ENCODE measurements around the gene ORAI2. TPM values are rescaled to one million over a fixed set of nuclear protein-coding genes. Genes with fewer than 3 reads are reported as not detected.

Gene ORAI2
- total and polyA plus RNA-seq, 10 of the 15 experiments (the other 5 are each of a cell fraction or from before 2014, with no cell fraction given) = 5.8 to 111 (median 46.9) TPM

DNA sequence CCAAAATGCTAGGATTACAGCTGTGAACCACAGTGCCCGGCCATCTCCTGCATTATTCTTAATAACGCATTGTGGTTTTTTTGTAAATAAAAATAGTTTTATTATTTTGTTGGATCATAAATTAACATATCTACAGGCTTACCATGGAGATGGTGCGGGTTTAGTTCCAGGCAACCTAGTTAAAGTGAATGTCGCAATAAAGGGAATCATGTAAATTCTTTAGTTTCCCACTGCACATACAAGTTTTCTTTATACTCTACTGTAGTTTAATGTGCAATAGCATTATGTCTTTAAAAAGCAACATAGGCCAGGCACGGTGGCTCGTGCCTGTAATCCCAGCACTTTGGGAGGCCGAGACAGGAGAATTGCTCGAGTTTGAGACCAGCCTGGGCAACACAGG is 34.8 kb upstream of the ORAI2 start:
- TF ChIP-seq RBBP5 (conservative IDR thresholded peaks at IDR 0.05) = no peak
- TF ChIP-seq NBN (IDR thresholded peaks at IDR 0.05) = no peak
- no peak for TF ChIP-seq LARP7 (IDR thresholded peaks at IDR 0.05)
- DNase-seq (ENCODE audit: low read depth, low spot score) (no peak), FAIRE-seq (no peak), ATAC-seq (no peak)
- Histone ChIP-seq H4K20me1 (ENCODE audit: control insufficient read depth, insufficient read depth) (no peaks in the 10 kb centered on the region), H3K36me3 (ENCODE audit: control insufficient read depth in 2 of 2, insufficient read depth in 2 of 2, low read length in 1 of 2) (peaks cover 3 to 22% of the 10 kb centered on the region in 2 experiments), H3K9ac (ENCODE audit: control insufficient read depth, insufficient read depth, low read length) (no peak overlapping the region), H3K4me1 (ENCODE audit: control insufficient read depth, insufficient read depth, low read length) (peaks cover 24% of the 10 kb centered on the region), H3K79me2 (ENCODE audit: control insufficient read depth, insufficient read depth, low read length) (peaks cover 13% of the 10 kb centered on the region), H3K27me3 (replicated peaks in 1 of 2; ENCODE audit: control insufficient read depth in 2 of 2, insufficient read depth in 2 of 2, low read length in 1 of 2) (no peaks in the 10 kb centered on the region), H3K9me3 (replicated peaks; ENCODE audit: control insufficient read depth, insufficient read depth, low read length) (no peaks in the 10 kb centered on the region), H3K4me2 (ENCODE audit: control insufficient read depth, insufficient read depth) (no peak overlapping the region), H3K4me3 (no peak overlapping the region), H2AFZ (ENCODE audit: control insufficient read depth, low read depth, low read length) (no peak overlapping the region), H3K27ac (ENCODE audit: control insufficient read depth, insufficient read depth) (no peak overlapping the region)
- ChIA-PET POLR2A (interaction anchor here (0.6 kb wide), 1 partner anchor 631 kb away, joined by 5 read pairs; no protein-coding TSS in a partner anchor), SMC1A (ENCODE audit: uncharacterized antibody, unreplicated experiment) (interaction anchor here (1.6 kb wide), 1 partner anchor 119 kb away, joined by 4 read pairs; no protein-coding TSS in a partner anchor), CTCF (interaction anchor here (1.1 to 11.2 kb wide), 3 partner anchors 10 to 67 kb away, joined by 3 to 94 read pairs (median 3); partner anchors contain the start of genes ALKBH4 and LRWD1), RAD21 (ENCODE audit: unreplicated experiment) (interaction anchor here (5.2 kb wide), 1 partner anchor 110 kb away, joined by 24 read pairs; no protein-coding TSS in a partner anchor)
- 81% methylated on average over 8 of the region's 8 CpGs for WGBS (ENCODE audit: insufficient coverage, insufficient replicate concordance, low lambda C conversion rate, missing lambda C conversion rate)
- no TSS peak for BruUV-seq (replicated peaks)
- intact Hi-C loops (cut with micrococcal nuclease; ENCODE audit: unreplicated experiment) = loop anchor here (10.0 kb wide), 1 partner anchor 854 kb away; no protein-coding TSS in a partner anchor
- in situ Hi-C loops (cut with MboI) = no loop called here

- peaks cover 13% of the 10 kb centered on the region for H3K79me2 ChIP-seq (ENCODE audit: control insufficient read depth, insufficient read depth, low read length)
- H3K9me3 ChIP-seq (replicated peaks; ENCODE audit: control insufficient read depth, insufficient read depth, low read length) = no peaks in the 10 kb centered on the region
- ChIA-PET SMC1A (ENCODE audit: uncharacterized antibody, unreplicated experiment) (interaction anchor here (0.7 to 2.4 kb wide), 3 partner anchors 10 to 50 kb away, joined by 3 to 6 read pairs (median 3); no protein-coding TSS in a partner anchor), POLR2A (no interaction called here), CTCF (interaction anchor here (0.6 to 11.2 kb wide), 5 partner anchors 11 to 1677 kb away, joined by 3 to 94 read pairs (median 5); partner anchors contain the start of genes ALKBH4 and LRWD1), RAD21 (ENCODE audit: unreplicated experiment) (interaction anchor here (0.8 to 1.6 kb wide), 2 partner anchors 15 to 50 kb away, joined by 3 to 7 read pairs; no protein-coding TSS in a partner anchor)
- peaks cover 3 to 23% of the 10 kb centered on the region in 2 experiments for H3K36me3 ChIP-seq (ENCODE audit: control insufficient read depth in 2 of 2, insufficient read depth in 2 of 2, low read length in 1 of 2)
- intact Hi-C loops (cut with micrococcal nuclease; ENCODE audit: unreplicated experiment) = no loop called here
- DNase-seq (ENCODE audit: low read depth, low spot score) = no peak
- no peak overlapping the region for H3K9ac ChIP-seq (ENCODE audit: control insufficient read depth, insufficient read depth, low read length)
- no peak for FAIRE-seq
- no peak for TF ChIP-seq CEBPB (IDR thresholded peaks at IDR 0.05; ENCODE audit: borderline replicate concordance in 1 of 2, low read depth in 2 of 2, low read length in 2 of 2)
- no peak for TF ChIP-seq TBL1XR1 (IDR thresholded peaks at IDR 0.05; ENCODE audit: low read depth, low read length)
- peak; percentile 74 for TF ChIP-seq PAX5 (IDR thresholded peaks at IDR 0.05; ENCODE audit: borderline replicate concordance, low read depth, low read length)
- ATAC-seq = peak; percentile 2; the same call in 1 of the 3 replicates
- H3K4me2 ChIP-seq (ENCODE audit: control insufficient read depth, insufficient read depth) = no peak overlapping the region
- peaks cover 29% of the 10 kb centered on the region for H3K4me1 ChIP-seq (ENCODE audit: control insufficient read depth, insufficient read depth, low read length)
- 50% methylated on average over 5 of the region's 5 CpGs for WGBS (ENCODE audit: insufficient coverage, insufficient replicate concordance, low lambda C conversion rate, missing lambda C conversion rate)
- H4K20me1 ChIP-seq (ENCODE audit: control insufficient read depth, insufficient read depth) = no peaks in the 10 kb centered on the region
- no TSS peak for BruUV-seq (replicated peaks)
- H3K27me3 ChIP-seq (replicated peaks in 1 of 2; ENCODE audit: control insufficient read depth in 2 of 2, insufficient read depth in 2 of 2, low read length in 1 of 2) = no peaks in the 10 kb centered on the region
- H2AFZ ChIP-seq (ENCODE audit: control insufficient read depth, low read depth, low read length) = no peak overlapping the region
- peak overlapping the region; percentile 25; the same call in 1 of the 2 replicates for H3K27ac ChIP-seq (ENCODE audit: control insufficient read depth, insufficient read depth)
- H3K4me3 ChIP-seq = no peak overlapping the region
- in situ Hi-C loops (cut with MboI) = loop anchor here (10.0 kb wide), 1 partner anchor 54 kb away; no protein-coding TSS in a partner anchor
Observed at GRCh38 chr7:102400360-102400759, 33.0 kb upstream of the ORAI2 start.

Measured in GM12878 (cell line).